CD4-positive, alpha-beta T cell (primary cell): ENCODE data around the gene CCDC17. TPM values are rescaled to one million over a fixed set of nuclear protein-coding genes. Genes with fewer than 3 reads are reported as not detected.

Experiments
- ATAC-seq: fragments of 200-7000 bp; cut with Tn5 transposase; one replicate; pipeline ENCODE4 v1.10.0; 2022; ENCODE audit warnings: mild to moderate bottlenecking; ENCODE audit not compliant: poor library complexity
- CTCF ChIA-PET: fragments of 350-600 bp; sonication (Branson Sonifier 250); formaldehyde crosslinking; loops from one replicate; lab custom pipeline; 2021; ENCODE audit warnings: antibody characterized with exemption, inconsistent platforms; lab: Charles Lee
- POLR2A ChIA-PET: fragments of 350-600 bp; sonication (Branson Sonifier 250); formaldehyde crosslinking; loops from one replicate; lab custom pipeline; 2021; ENCODE audit warnings: antibody characterized with exemption, inconsistent platforms; lab: Charles Lee
- DNase-seq, 14 experiments: peaks; one replicate each; pipeline ENCODE4 v3.0.0-alpha.2; 2013 to 2020; ENCODE audit warnings: mixed read lengths in 2 of 14
- H3K27ac ChIP-seq, 2 donors: one replicate each; pipeline versions ENCODE4 v1.5.1 to v1.7.0; 2013; ENCODE audit warnings: low read length in 2 of 2, low read depth in 1 of 2, mild to moderate bottlenecking in 1 of 2
- H3K27me3 ChIP-seq, 2 experiments: 1 replicate in 1 of 2; 2 replicates in 1 of 2; pipeline versions ENCODE4 v1.6.1 to v1.7.0; 2013; ENCODE audit warnings: low read length in 2 of 2, control low read depth in 1 of 2, mild to moderate bottlenecking in 1 of 2, moderate library complexity in 1 of 2; ENCODE audit not compliant: insufficient read depth in 2 of 2, control insufficient read depth in 1 of 2
- H3K36me3 ChIP-seq: one replicate; pipeline ENCODE4 v1.6.1; 2013; ENCODE audit warnings: low read length, control low read depth; ENCODE audit not compliant: insufficient read depth
- H3K4me1 ChIP-seq: one replicate; pipeline ENCODE4 v1.6.1; 2013; ENCODE audit warnings: low read length, control low read depth; ENCODE audit not compliant: insufficient read depth
- H3K4me3 ChIP-seq: one replicate; pipeline ENCODE4 v1.5.1; 2013; ENCODE audit warnings: mild to moderate bottlenecking, low read length, moderate library complexity
- H3K9me3 ChIP-seq, 2 experiments: 1 replicate in 1 of 2; 2 replicates in 1 of 2; pipeline versions ENCODE4 v1.6.1 to v1.7.0; 2013; ENCODE audit warnings: low read length in 2 of 2, mild to moderate bottlenecking in 2 of 2, control low read depth in 1 of 2, moderate library complexity in 1 of 2; ENCODE audit not compliant: control insufficient read depth in 1 of 2, insufficient read depth in 1 of 2
- H3K27ac Mint-ChIP-seq: one replicate; pipeline ENCODE4 v1.8.0; 2020; ENCODE audit warnings: mixed read lengths
- H3K27me3 Mint-ChIP-seq: one replicate; pipeline ENCODE4 v1.8.0; 2021; ENCODE audit warnings: mixed read lengths
- H3K36me3 Mint-ChIP-seq: one replicate; pipeline ENCODE4 v1.8.0; 2021; ENCODE audit warnings: low read depth, mixed read lengths
- H3K4me1 Mint-ChIP-seq: one replicate; pipeline ENCODE4 v1.8.0; 2021; ENCODE audit warnings: low read depth, mixed read lengths
- H3K4me3 Mint-ChIP-seq: one replicate; pipeline ENCODE4 v1.8.0; 2020; ENCODE audit warnings: mild to moderate bottlenecking, mixed read lengths
- H3K9me3 Mint-ChIP-seq: one replicate; pipeline ENCODE4 v1.8.0; 2020; ENCODE audit warnings: mixed read lengths
- CTCF ChIP-seq: fragments of 200-600 bp; IDR thresholded peaks from one replicate; pipeline ENCODE4 v1.8.0; 2022; ENCODE audit warnings: antibody characterized with exemption, mild to moderate bottlenecking
- intact Hi-C, 2 experiments: fragments of 100-400 bp; cut with DNase I in 1 of 2; cut with micrococcal nuclease in 1 of 2; formaldehyde crosslinking; loops; one replicate each; pipeline versions ENCODE4 v1.15.1 to v1.9.0; 2023 to 2025; cut with DNase I, micrococcal nuclease
- total RNA-seq, 174 experiments: library from RNA in 2 of 174; stranded (reverse) in 2 of 174; gene quantifications; one replicate each; pipeline ENCODE4 v1.2.3 and lab custom pipeline; 2021 to 2026

The CCDC17 gene
- total RNA-seq, 2 experiments from 2014 or later = 2.1 to 2.3 TPM

GRCh38 chr1:45584351-45585109 is 39.3 kb downstream of the CCDC17 start:
- Mint-ChIP-seq H3K4me1 (peaks cover 43% of the 10 kb centered on the region), H3K9me3 (no peaks in the 10 kb centered on the region), H3K27me3 (no peaks in the 10 kb centered on the region), H3K36me3 (peaks cover 16% of the 10 kb centered on the region), H3K4me3 (peak overlapping the region; percentile 94), H3K27ac (peak overlapping the region; percentile 93)
- Histone ChIP-seq H3K36me3 (peaks cover 2% of the 10 kb centered on the region), H3K4me1 (peaks cover 44% of the 10 kb centered on the region), H3K27ac (peak overlapping the region; percentile 94 to 95), H3K4me3 (peak overlapping the region; percentile 95), H3K27me3 (no peaks in the 10 kb centered on the region), H3K9me3 (no peaks in the 10 kb centered on the region)
- POLR2A ChIA-PET = interaction anchor here (0.5 to 5.0 kb wide), 17 partner anchors 22 to 910 kb away, joined by 3 to 65 read pairs (median 4); partner anchors contain the start of genes AKR1A1, ARMH1, CCDC163 and GPBP1L1
- CTCF ChIA-PET = interaction anchor here (0.6 to 2.4 kb wide), 4 partner anchors 27 to 101 kb away, joined by 3 to 6 read pairs (median 4); partner anchors contain the start of gene GPBP1L1
- DNase-seq (peak; percentile 75 to 97 (median 82)), ATAC-seq (peak; percentile 60)
- intact Hi-C loops = loop anchor here (2.0 to 10.0 kb wide), 11 partner anchors 16 to 1880 kb away; partner anchors contain the start of genes BTBD19 (in 2 of the 2), DYNLT4 (in 2 of the 2), MUTYH (in 2 of the 2) and PLK3 (in 2 of the 2)
- peak; percentile 6 for TF ChIP-seq CTCF

- peaks cover 38% of the 10 kb centered on the region for H3K4me1 Mint-ChIP-seq
- TF ChIP-seq CTCF = no peak
- peak within 1 kb of the TSS; percentile 93 for H3K27ac Mint-ChIP-seq
- DNase-seq (peak; percentile 84 to 98 (median 92)), ATAC-seq (peak; percentile 53)
- CTCF ChIA-PET = interaction anchor here (0.6 to 2.4 kb wide), 4 partner anchors 58 to 102 kb away, joined by 3 to 6 read pairs (median 4); partner anchors contain the start of genes GPBP1L1 and PRDX1
- peaks cover 16% of the 10 kb centered on the region for H3K36me3 Mint-ChIP-seq
- intact Hi-C loops = loop anchor here (1.0 to 10.0 kb wide), 12 partner anchors 17 to 1879 kb away; partner anchors contain the start of genes BTBD19 (in 2 of the 2), DYNLT4 (in 2 of the 2), MUTYH (in 2 of the 2) and PLK3 (in 2 of the 2)
- peak within 1 kb of the TSS; percentile 94 for H3K4me3 Mint-ChIP-seq
- H3K27me3 Mint-ChIP-seq = no peaks in the 10 kb centered on the region
- H3K27me3 ChIP-seq = no peaks in the 10 kb centered on the region
- H3K4me3 ChIP-seq = peak within 1 kb of the TSS; percentile 95
- no peaks in the 10 kb centered on the region for H3K9me3 ChIP-seq
- POLR2A ChIA-PET = interaction anchor here (0.7 to 5.0 kb wide), 13 partner anchors 33 to 862 kb away, joined by 3 to 65 read pairs (median 11); partner anchors contain the start of genes AKR1A1, CCDC163, GPBP1L1 and HECTD3
- H3K36me3 ChIP-seq = no peaks in the 10 kb centered on the region
- no peaks in the 10 kb centered on the region for H3K9me3 Mint-ChIP-seq
- H3K4me1 ChIP-seq = peaks cover 39% of the 10 kb centered on the region
- H3K27ac ChIP-seq = peak within 1 kb of the TSS; percentile 94 to 95
These were observed 40.0 kb downstream of the CCDC17 start, which contains the start of gene NASP for GRCh38 chr1:45583666-45584350. TSS of gene NASP (plus strand) at chr1:45584041. CDS start at chr1:45584147, 106 bp downstream.

GRCh38 chr1:45583264-45583665 is 40.6 kb downstream of the CCDC17 start:
- CTCF ChIA-PET = interaction anchor here (0.8 kb wide), 1 partner anchor 62 kb away, joined by 3 read pairs; the partner anchor contains the start of gene PRDX1
- Mint-ChIP-seq H3K9me3 (no peaks in the 10 kb centered on the region), H3K4me3 (peak overlapping the region; percentile 94), H3K27me3 (no peaks in the 10 kb centered on the region), H3K36me3 (peaks cover 16% of the 10 kb centered on the region), H3K27ac (peak overlapping the region; percentile 93), H3K4me1 (peaks cover 36% of the 10 kb centered on the region)
- no peaks in the 10 kb centered on the region for H3K27me3 ChIP-seq
- peak; percentile 88 to 98 (median 92) for DNase-seq
- H3K27ac ChIP-seq = peak overlapping the region; percentile 94 to 95
- intact Hi-C loops = loop anchor here (1.0 to 10.0 kb wide), 8 partner anchors 32 to 1878 kb away; partner anchors contain the start of genes BTBD19 (in 2 of the 2), DYNLT4 (in 2 of the 2), MUTYH (in 2 of the 2) and PLK3 (in 2 of the 2)
- no peaks in the 10 kb centered on the region for H3K9me3 ChIP-seq
- H3K4me1 ChIP-seq = peaks cover 36% of the 10 kb centered on the region
- no peak for TF ChIP-seq CTCF
- H3K36me3 ChIP-seq = no peaks in the 10 kb centered on the region
- H3K4me3 ChIP-seq = peak overlapping the region; percentile 95
- POLR2A ChIA-PET = interaction anchor here (0.6 to 5.0 kb wide), 17 partner anchors 10 to 861 kb away, joined by 3 to 65 read pairs (median 4); partner anchors contain the start of genes AKR1A1, CCDC163, GPBP1L1 and HECTD3
- peak; percentile 74 for ATAC-seq
